ENCODE data around the gene KREMEN1.

KREMEN1 gene, protein sequence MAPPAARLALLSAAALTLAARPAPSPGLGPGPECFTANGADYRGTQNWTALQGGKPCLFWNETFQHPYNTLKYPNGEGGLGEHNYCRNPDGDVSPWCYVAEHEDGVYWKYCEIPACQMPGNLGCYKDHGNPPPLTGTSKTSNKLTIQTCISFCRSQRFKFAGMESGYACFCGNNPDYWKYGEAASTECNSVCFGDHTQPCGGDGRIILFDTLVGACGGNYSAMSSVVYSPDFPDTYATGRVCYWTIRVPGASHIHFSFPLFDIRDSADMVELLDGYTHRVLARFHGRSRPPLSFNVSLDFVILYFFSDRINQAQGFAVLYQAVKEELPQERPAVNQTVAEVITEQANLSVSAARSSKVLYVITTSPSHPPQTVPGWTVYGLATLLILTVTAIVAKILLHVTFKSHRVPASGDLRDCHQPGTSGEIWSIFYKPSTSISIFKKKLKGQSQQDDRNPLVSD

DNA sequence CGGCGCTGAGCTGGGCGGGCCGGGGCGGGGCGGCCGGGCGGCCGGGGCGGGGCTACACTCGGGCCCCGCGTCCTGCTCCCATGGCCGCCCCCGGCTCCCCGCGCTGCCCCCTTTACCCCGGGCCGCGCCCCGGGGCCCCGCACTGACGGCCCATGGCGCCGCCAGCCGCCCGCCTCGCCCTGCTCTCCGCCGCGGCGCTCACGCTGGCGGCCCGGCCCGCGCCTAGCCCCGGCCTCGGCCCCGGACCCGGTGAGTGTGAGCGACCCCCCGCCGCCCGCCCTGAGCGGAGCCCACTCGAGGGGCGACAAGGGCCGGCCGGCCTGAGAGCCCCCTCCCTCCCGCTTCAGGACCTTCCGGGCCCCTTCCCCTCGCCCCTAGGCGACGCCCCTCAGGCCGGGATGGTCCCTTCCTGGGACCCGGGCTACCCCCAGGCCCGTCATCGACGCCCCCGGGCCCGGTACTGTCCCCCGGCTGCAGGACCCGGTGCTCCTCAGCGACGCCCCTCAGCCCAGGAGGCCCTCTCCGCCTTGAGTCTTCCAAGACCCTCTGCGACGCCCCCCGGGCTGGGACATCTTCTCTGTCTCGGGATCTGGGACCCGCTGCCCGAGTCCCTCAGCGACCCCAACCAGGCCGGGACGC is at the start of gene KREMEN1:
Gene KREMEN1 (plus strand): TSS at position 57 of the 639 bp plus-strand sequence. CDS start 96 bp downstream, at position 153.
- TF ChIP-seq GATA3 (IDR thresholded peaks at IDR 0.05; ENCODE audit: low read depth, low read length) (no peak), GATA2 (IDR thresholded peaks at IDR 0.05; ENCODE audit: low read depth, low read length) (no peak)

DNA sequence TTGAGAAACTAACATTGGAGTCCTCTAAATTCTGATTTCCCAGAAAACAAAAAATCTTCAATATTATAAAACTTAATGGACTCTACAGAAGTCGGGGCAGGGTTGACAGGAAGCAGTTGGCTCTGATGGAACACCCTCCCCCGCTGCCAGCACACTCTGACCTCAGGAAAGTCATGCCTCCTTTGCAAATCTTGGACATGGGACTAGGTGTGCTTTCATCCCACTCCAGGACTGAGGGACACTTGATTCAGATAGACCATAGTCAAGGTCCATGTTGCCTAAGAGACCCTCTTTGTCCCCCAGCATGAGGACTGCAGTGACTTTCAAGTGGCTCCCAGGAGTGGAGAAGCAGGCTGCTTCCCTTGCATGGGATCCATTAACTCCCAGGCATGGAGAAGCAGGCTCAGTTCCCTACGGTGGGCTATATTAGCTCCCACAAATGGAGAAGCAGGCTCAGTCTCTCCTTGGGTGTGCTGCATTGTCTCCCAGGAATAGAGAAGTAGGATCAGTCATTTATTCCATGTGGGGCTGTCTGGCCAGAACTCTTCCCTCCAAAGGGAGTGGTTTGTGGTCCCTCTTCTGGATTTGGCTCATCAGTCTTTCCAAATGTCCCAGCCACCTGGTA is 49.6 kb upstream of the KREMEN1 start:
- TF ChIP-seq GATA2 (IDR thresholded peaks at IDR 0.05; ENCODE audit: low read depth, low read length) (no peak), GATA3 (IDR thresholded peaks at IDR 0.05; ENCODE audit: low read depth, low read length) (no peak)

DNA sequence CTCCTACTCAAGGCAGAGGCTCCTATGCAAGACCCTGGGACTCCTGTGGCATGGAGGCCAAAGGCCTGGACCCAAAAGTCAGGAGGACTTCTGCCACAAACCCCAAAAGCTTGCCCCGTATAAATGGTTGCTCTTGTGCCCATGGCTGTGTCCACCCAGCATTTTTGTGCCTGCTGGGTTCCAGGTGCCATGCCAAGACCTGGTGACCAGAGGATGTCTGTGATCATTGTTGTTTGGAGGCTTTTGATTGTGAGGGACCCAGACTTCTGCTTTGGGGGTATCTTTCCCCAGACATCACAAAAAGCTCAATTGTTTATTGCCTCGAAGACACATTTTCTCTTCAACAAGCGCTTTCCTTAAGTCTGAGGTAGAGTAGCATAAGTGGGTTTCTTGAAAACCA is 46.3 kb upstream of the KREMEN1 start:
- no peak for TF ChIP-seq GATA3 (IDR thresholded peaks at IDR 0.05; ENCODE audit: low read depth, low read length)
- no peak for TF ChIP-seq GATA2 (IDR thresholded peaks at IDR 0.05; ENCODE audit: low read depth, low read length)

DNA sequence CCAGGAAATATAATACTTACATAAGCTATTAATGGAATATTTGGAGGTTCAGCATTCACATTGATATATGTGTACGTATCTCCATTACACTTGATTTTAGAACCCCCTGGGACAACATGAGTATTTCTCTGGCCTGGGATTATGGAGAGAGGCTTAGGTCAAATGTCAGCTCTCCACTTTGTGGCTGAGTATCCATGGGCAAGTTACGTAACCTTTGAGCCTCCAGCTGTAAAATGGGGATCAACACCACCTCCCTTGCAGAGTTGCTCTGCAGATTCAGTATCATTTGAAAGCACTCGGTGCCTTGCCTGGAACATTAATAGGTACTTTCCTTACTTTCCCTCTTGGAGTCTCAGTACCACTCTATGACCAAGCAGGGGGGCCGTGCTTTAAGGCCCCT is 44.4 kb upstream of the KREMEN1 start:
- TF ChIP-seq GATA3 (IDR thresholded peaks at IDR 0.05; ENCODE audit: low read depth, low read length) (no peak), GATA2 (IDR thresholded peaks at IDR 0.05; ENCODE audit: low read depth, low read length) (no peak)

DNA sequence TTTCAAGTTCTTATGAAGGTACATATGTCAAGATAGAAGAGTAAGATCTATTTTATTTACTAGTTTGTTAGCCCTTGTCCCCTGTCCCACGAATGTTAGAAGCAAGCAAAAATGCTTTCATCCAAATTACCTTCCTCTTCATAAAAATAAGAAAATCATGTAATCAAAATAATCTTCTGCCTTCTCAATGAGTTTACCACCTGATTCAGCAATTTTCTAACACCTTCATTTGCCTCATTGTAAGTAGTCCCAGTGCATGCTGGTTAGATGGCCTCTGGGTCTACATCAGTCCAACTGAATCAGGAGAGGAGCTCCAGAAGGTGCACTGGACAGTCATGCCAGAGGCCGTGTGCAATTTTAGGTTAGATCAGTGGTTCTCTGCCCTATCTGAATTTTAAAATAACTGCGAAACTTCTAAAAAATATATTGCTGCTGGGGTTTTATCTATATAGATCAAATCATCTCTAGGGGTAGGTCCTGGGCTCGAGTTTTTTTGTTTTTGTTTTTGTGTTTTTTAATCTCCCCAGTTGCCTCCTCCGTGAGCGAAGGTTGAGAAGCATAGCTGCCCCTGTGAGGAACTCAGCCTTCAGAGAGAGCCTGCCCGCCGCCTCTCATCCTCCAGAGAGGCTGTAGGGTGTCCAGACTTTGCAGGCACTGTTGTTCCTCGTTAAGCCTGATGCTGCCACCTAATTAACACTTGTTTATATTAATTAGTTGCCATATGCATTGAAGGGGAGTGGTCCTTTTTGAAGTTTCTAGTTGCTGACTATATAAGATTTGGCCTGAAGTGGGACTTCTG is 43.4 kb upstream of the KREMEN1 start:
- TF ChIP-seq GATA3 (IDR thresholded peaks at IDR 0.05; ENCODE audit: low read depth, low read length) (no peak), GATA2 (IDR thresholded peaks at IDR 0.05; ENCODE audit: low read depth, low read length) (no peak)

DNA sequence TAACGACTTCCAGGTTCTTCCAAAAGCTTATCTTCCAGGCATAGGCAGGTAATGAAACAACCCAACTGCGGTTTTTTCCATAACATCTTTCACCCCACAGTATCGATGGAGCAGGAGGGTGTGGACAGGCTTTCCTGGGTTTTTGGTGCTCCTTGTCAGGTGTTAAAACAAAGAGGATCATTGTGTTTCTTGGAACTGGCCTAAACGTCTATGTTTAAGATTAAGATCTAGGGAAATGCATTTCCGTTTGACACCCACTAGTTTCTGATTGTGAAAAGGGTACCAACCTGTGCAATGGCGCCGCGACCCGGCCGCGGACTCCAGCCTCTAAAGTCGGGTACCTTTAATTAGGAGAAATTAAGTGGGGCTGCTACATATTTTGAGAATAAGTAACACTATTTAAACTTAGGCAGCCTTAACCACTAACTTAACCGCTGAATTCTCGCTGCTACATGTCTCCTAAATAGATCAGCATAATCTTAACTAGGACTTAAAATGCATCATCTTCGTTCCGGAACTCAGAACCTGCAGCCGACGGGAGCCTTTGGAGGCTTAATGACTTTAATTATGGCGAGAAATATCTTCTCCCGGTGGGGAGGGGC is 42.7 kb upstream of the KREMEN1 start:
- TF ChIP-seq GATA3 (IDR thresholded peaks at IDR 0.05; ENCODE audit: low read depth, low read length) (no peak), GATA2 (IDR thresholded peaks at IDR 0.05; ENCODE audit: low read depth, low read length) (peak; percentile 25; the same call in 1 of the 2 replicates)

DNA sequence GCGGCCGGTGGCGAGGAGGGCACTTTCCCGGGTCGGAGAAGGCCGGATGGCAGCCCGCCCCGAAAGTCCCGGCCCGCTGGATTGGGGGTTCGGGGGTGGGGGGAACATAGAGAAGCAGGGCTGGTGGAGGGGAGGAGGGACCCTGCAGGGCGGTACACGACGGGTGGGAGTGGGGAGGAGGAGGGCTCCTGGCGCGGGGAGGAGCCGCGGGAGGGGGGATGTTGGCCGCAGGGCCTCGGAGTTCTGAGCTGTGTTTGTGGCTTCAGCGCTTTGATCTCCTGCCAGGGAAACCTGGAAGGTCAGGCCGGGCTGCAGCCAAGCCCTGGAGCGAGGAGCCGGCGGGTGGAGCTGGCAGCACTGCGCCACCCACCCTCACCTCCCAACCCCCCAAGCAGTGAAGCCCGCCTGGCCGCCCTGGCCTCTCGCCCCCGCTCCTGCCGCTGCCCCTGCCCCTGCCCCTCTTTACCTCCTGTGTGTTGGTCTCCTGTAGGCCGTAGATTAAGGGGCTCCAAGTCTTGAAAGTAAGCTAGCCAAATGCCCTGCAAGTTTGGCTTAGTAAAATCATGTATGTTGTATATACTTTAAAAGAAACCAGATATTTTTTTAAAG is 42.1 kb upstream of the KREMEN1 start:
- TF ChIP-seq GATA2 (IDR thresholded peaks at IDR 0.05; ENCODE audit: low read depth, low read length) (no peak), GATA3 (IDR thresholded peaks at IDR 0.05; ENCODE audit: low read depth, low read length) (no peak)

DNA sequence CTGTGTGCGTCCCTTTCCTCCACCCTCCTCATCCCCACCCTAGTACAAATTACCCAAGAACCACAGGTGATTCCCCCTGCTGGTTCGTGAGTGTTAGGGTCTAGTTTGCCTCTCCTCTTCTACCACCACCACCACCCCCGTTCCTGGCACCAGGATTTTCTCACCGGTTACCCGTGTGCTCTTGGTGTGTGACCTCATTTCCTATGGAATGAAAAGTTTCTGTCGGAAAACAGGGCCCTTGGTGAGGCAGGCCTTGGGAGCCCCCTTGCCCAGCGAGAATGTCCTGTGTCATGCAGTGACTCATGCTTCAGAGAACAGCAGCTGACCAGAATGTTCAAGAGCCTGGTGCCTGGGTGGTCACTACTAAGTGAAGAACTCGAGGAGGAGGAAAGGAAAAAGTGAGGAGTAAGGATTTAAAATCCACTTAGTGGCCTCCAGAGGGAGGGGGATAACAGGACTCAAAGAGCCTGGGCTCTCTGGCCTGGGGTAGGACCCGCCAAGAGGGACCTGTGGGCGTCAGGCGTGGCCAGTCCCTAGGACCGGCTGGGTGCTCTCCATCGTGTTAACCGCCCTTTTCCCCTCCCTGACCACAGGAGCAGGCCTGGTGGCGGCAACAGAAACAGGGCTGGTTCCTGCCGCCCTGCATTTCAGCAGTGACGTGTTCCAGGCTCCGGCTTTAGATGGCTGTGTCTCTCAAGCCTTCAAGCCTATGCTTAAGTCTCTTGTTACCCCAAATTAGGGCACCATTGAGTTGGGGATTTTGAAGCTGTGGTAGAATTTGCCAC is 41.4 kb upstream of the KREMEN1 start:
- no peak for TF ChIP-seq GATA3 (IDR thresholded peaks at IDR 0.05; ENCODE audit: low read depth, low read length)
- TF ChIP-seq GATA2 (IDR thresholded peaks at IDR 0.05; ENCODE audit: low read depth, low read length), result no peak

DNA sequence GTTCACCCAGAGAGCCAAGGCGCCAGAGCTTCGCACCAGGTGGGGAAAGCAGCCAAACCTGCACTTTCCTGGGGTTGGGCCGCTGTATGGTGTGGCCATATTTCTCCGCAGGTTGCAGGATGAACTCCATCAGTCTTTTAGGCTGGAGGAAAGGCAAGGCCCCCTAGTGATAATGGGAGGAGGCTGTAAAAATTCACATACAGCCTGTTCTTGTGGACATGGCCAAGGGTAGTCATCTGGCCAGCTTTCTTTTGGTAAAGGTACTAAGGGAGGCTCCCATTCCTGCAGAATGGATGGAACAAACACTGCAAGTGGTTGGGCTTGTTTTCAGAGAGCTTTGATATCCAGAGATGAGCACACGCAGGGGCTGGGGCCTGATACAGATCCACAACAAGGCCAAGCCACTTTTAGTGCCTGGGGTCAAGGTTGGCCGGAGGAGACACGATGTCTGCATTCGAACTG is 40.8 kb upstream of the KREMEN1 start:
- TF ChIP-seq GATA2 (IDR thresholded peaks at IDR 0.05; ENCODE audit: low read depth, low read length) (no peak), GATA3 (IDR thresholded peaks at IDR 0.05; ENCODE audit: low read depth, low read length) (no peak)

DNA sequence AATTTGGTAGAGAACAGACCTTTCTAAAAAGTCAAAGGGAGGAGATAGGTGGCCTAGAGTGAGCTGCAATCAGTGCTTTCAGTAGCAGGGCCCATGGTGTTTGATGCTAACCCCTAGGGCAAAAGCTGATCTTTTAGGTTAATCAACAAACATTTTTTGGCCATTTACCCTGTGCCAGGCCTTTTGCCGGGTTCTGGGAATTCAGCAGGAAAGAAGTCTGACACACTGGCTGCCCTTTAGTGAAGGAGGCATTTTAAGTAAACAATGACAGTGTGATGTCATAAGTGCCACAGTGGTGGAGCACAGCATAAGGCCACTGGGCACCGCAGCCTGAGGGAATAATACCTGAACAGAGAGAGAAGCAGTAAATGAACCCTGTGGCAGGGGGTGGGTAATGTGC is 40.3 kb upstream of the KREMEN1 start:
- TF ChIP-seq GATA3 (IDR thresholded peaks at IDR 0.05; ENCODE audit: low read depth, low read length) (no peak), GATA2 (IDR thresholded peaks at IDR 0.05; ENCODE audit: low read depth, low read length) (no peak)

DNA sequence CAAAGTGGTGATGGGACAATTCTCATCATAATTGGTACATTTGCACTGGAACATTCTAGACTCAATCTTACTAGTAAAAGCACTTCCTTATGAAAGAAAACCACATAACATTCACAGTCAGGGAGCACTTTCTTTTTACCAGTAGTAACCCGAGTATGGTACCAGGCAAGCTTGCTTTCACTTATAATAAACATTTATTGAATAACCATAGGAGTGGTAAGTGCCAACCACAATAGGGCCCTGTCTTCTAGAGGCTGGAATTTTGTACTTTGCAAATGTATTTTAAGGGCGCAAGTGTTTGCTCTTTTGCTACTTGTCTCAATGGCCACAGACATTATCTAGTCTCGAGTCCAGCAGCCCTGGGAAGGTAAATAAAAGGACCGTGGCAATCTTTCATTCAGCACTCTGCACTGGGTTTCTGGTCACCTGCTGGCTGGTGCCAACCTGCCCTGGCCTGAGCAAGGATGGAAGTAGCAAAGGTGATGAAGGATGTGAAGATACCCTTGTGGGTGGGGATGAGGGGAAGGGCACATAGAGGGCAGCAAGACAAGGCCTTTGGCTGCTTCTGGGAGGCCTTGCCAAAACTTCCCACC is 35.4 kb upstream of the KREMEN1 start:
- TF ChIP-seq GATA3 (IDR thresholded peaks at IDR 0.05; ENCODE audit: low read depth, low read length) (no peak), GATA2 (IDR thresholded peaks at IDR 0.05; ENCODE audit: low read depth, low read length) (no peak)

DNA sequence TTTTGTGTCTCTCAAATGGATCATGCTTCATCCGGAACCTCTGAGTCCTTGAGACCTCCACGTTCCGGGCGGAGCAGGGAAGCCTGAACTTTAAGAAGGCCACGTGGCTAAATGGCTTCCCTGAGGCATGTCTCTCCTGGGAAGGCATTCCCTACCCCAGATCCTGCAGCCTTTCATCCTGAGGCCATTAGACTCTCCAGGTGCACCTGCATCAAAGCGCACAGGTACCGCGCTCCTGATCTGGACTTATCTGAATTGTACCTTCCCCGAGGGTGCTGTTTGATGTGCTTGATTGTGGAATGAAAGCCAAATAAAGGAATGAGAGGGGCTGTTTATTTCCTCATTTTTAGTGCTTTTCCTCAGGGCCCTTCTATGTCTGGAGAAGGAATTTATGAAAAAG is 33.7 kb upstream of the KREMEN1 start:
- no peak for TF ChIP-seq GATA3 (IDR thresholded peaks at IDR 0.05; ENCODE audit: low read depth, low read length)
- TF ChIP-seq GATA2 (IDR thresholded peaks at IDR 0.05; ENCODE audit: low read depth, low read length), result no peak

All from SH-SY5Y (cell line).